Heart left ventricle (tissue), 13 donors: ENCODE results near the gene PPFIA2.

Experiments used
- CTCF ChIP-seq, 12 donors: fragments of 200-600 bp; sonication (generic) in 4 of 12; IDR thresholded peaks; one replicate each; pipeline versions ENCODE4 v1.5.0 to v1.8.0; 2018 to 2022; ENCODE audit warnings: antibody characterized with exemption in 12 of 12, mild to moderate bottlenecking in 5 of 12
- POLR2A ChIP-seq, 2 donors: fragments of 450-650 bp; IDR thresholded peaks; one replicate each; pipeline ENCODE4 v1.6.1; 2017; ENCODE audit warnings: antibody characterized with exemption in 2 of 2, mild to moderate bottlenecking in 2 of 2, moderate library complexity in 2 of 2
- donor health status: ischemic (EF 13 %, LVEDD 7.1; RV severe dilation, severe dysfunction).
- donor health status: DM: no; HTN: yes; CAD: no.
- donor health status: DM: no; HTN: no; CAD: no.
- donor health status: ischemic (EF 25% LVEDD 6.9; RV normal size, moderate dysfunction).
- donor health status: ischemic (EF 25% LVEDD 5.7; RV mildly dilated, moderate dysfunction).
- donor health status: ischemic (EF 35%, LVEDD 5.7; RV mildly dilated, moderate dysfunction).
- donor health status: nonischemic (EF 11% LVEDD 7.7; RV severe dilation, severe dysfunction).
- donor health status: DM: yes; HTN: yes; CAD: no.
- donor health status: PGD.
- donor health status: ischemic (EF 29% LVEDD 5.4; RV normal size, mild dysfunction).
- donor health status: nonischemic (EF 23%, LVEDD 6.1; RV moderate dilation, normal function).

GRCh38 chr12:81518638-81519037 is 240.5 kb downstream of the PPFIA2 start:
- TF ChIP-seq POLR2A (IDR thresholded peaks at IDR 0.05) (no peak), CTCF (IDR thresholded peaks at IDR 0.05) (no peak)
